SK-N-SH treated with all-trans-retinoic acid at 6 μM for 48 hours (cell line): ENCODE results near the gene CNIH2.

Experiments used
- ATAC-seq: fragments of 200-7000 bp; cut with Tn5 transposase; 3 replicates; pipeline ENCODE4 v1.9.1; 2020; ENCODE audit warnings: mild to moderate bottlenecking, moderate library complexity
- ARNTL ChIP-seq: fragments of 450-650 bp; formaldehyde crosslinking; IDR thresholded peaks from 2 replicates; pipeline ENCODE4 v1.5.0; 2020; ENCODE audit warnings: low read depth, mild to moderate bottlenecking, moderate library complexity, borderline replicate concordance
- BACH2 ChIP-seq: fragments of 250-450 bp; sonication (Bioruptor Pico); IDR thresholded peaks from 2 replicates; pipeline ENCODE4 v1.9.0; 2021; ENCODE audit warnings: mild to moderate bottlenecking, borderline replicate concordance
- CREB5 ChIP-seq: fragments of 250-450 bp; sonication (Bioruptor Pico); IDR thresholded peaks from 2 replicates; pipeline ENCODE4 v1.5.1; 2020; ENCODE audit warnings: low read depth, mild to moderate bottlenecking, moderate library complexity
- CSDC2 ChIP-seq: fragments of 250-450 bp; sonication (Bioruptor Pico); IDR thresholded peaks from 2 replicates; pipeline ENCODE4 v1.5.0; 2020; ENCODE audit warnings: mild to moderate bottlenecking, moderate library complexity
- ESRRG ChIP-seq: fragments of 250-450 bp; sonication (Bioruptor Pico); IDR thresholded peaks from 2 replicates; pipeline ENCODE4 v1.6.1; 2021; ENCODE audit warnings: mild to moderate bottlenecking
- ISL1 ChIP-seq: fragments of 250-450 bp; sonication (Bioruptor Pico); IDR thresholded peaks from 2 replicates; pipeline ENCODE4 v2.1.2; 2022; ENCODE audit warnings: mild to moderate bottlenecking, moderate library complexity
- OSR1 ChIP-seq: fragments of 250-450 bp; sonication (Bioruptor Pico); IDR thresholded peaks from 2 replicates; pipeline ENCODE4 v1.8.0; 2022; ENCODE audit warnings: moderate library complexity, mild to moderate bottlenecking, inconsistent platforms
- PATZ1 ChIP-seq: fragments of 250-450 bp; sonication (Bioruptor Pico); IDR thresholded peaks from 2 replicates; pipeline ENCODE4 v1.8.0; 2020; ENCODE audit warnings: mild to moderate bottlenecking, moderate library complexity, borderline replicate concordance
- POU6F1 ChIP-seq: fragments of 250-450 bp; sonication (Bioruptor Pico); IDR thresholded peaks from 2 replicates; pipeline ENCODE4 v1.8.0; 2021; ENCODE audit warnings: low read depth, mild to moderate bottlenecking, moderate library complexity, borderline replicate concordance
- PPARA ChIP-seq: fragments of 250-450 bp; sonication (Bioruptor Pico); IDR thresholded peaks from 2 replicates; pipeline ENCODE4 v1.5.0; 2020; ENCODE audit warnings: mild to moderate bottlenecking, borderline replicate concordance
- RARB ChIP-seq: fragments of 250-450 bp; sonication (Bioruptor Pico); IDR thresholded peaks from 2 replicates; pipeline ENCODE4 v1.8.0; 2021; ENCODE audit warnings: mild to moderate bottlenecking, moderate library complexity
- SNAI2 ChIP-seq: fragments of 250-450 bp; sonication (Bioruptor Pico); IDR thresholded peaks from 2 replicates; pipeline ENCODE4 v1.5.0; 2020; ENCODE audit warnings: mild to moderate bottlenecking, moderate library complexity
- ZC3H10 ChIP-seq: fragments of 250-450 bp; sonication (Bioruptor Pico); IDR thresholded peaks from 2 replicates; pipeline ENCODE4 v1.5.1; 2021; ENCODE audit warnings: mild to moderate bottlenecking, moderate library complexity
- ZFP3 ChIP-seq: fragments of 250-450 bp; sonication (Bioruptor Pico); IDR thresholded peaks from 2 replicates; pipeline ENCODE4 v1.5.0; 2020; ENCODE audit warnings: mild to moderate bottlenecking, moderate library complexity
- ZFP30 ChIP-seq: fragments of 450-650 bp; formaldehyde crosslinking; IDR thresholded peaks from 2 replicates; pipeline ENCODE4 v1.5.0; 2022; ENCODE audit warnings: mild to moderate bottlenecking, moderate library complexity
- ZNF565 ChIP-seq: fragments of 450-650 bp; formaldehyde crosslinking; conservative IDR thresholded peaks from 2 replicates; pipeline ENCODE4 v1.5.0; 2020; ENCODE audit warnings: low read depth, mild to moderate bottlenecking, moderate library complexity
- ZNF70 ChIP-seq: fragments of 450-650 bp; formaldehyde crosslinking; IDR thresholded peaks from 2 replicates; pipeline ENCODE4 v1.5.0; 2020; ENCODE audit warnings: mild to moderate bottlenecking, moderate library complexity
- ZNF8 ChIP-seq: fragments of 450-650 bp; formaldehyde crosslinking; IDR thresholded peaks from 2 replicates; pipeline ENCODE4 v1.5.0; 2020; ENCODE audit warnings: mild to moderate bottlenecking, moderate library complexity
- TF ChIP-seq, protein P1 (sequence below): fragments of 250-450 bp; sonication (Bioruptor Pico); IDR thresholded peaks from 2 replicates; pipeline ENCODE4 v1.5.0; 2020; ENCODE audit warnings: mild to moderate bottlenecking, moderate library complexity

CNIH2 gene

DNA sequence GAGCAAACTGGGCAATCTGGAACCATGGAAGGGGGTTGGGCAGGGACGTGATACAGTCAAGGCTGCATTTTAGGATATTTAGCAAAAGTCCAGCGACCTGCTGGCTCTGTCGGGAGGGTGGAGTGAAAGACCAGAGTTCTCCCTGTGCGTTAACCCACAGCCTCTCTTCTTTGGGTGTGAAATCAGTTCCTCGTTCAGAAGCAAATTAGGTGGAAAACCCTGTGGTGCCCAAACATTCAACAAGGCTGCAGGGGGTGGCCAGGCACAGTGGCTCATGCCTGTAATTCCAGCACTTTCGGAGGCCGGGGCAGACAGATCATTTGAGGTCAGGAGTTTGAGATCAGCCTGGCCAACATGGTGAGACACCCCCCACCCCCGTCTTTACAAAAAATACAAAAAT lies 19.6 kb downstream of the CNIH2 start:
- TF ChIP-seq BACH2 (no peak), CSDC2 (no peak), ZFP30 (no peak), ZNF8 (no peak)
- ATAC-seq: no peak

DNA sequence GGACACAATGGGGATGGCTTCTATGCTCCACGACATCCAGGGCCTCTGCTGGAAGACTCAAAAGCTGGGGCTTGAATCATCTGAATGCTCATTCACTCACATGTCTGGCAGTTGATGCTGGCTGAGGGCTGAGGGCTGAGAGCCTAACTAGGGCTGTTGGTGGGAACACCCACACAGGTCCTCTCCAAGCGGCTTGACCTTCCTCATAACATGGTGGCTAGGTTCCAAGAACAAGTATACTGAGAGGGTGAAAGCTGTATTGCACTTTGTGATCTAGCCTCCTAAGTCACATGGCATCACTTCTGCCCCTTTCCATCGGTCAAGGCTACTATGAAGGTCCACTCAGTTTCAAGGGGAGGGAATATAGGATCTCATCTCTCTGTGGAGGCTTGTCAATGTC lies 21.2 kb downstream of the CNIH2 start:
- no peak for ATAC-seq
- TF ChIP-seq RARB (CRISPR knock-in tag) (no peak), ISL1 (CRISPR knock-in tag) (no peak), OSR1 (no peak), ESRRG (CRISPR knock-in tag) (no peak), POU6F1 (no peak), ZNF8 (no peak), ZFP30 (no peak), ZNF70 (no peak), PPARA (CRISPR knock-in tag) (no peak), CREB5 (no peak)
- TF ChIP-seq, protein P1, sequence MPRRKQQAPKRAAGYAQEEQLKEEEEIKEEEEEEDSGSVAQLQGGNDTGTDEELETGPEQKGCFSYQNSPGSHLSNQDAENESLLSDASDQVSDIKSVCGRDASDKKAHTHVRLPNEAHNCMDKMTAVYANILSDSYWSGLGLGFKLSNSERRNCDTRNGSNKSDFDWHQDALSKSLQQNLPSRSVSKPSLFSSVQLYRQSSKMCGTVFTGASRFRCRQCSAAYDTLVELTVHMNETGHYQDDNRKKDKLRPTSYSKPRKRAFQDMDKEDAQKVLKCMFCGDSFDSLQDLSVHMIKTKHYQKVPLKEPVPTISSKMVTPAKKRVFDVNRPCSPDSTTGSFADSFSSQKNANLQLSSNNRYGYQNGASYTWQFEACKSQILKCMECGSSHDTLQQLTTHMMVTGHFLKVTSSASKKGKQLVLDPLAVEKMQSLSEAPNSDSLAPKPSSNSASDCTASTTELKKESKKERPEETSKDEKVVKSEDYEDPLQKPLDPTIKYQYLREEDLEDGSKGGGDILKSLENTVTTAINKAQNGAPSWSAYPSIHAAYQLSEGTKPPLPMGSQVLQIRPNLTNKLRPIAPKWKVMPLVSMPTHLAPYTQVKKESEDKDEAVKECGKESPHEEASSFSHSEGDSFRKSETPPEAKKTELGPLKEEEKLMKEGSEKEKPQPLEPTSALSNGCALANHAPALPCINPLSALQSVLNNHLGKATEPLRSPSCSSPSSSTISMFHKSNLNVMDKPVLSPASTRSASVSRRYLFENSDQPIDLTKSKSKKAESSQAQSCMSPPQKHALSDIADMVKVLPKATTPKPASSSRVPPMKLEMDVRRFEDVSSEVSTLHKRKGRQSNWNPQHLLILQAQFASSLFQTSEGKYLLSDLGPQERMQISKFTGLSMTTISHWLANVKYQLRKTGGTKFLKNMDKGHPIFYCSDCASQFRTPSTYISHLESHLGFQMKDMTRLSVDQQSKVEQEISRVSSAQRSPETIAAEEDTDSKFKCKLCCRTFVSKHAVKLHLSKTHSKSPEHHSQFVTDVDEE (CRISPR knock-in tag): no peak

GRCh38 chr11:66302656-66303055 lies 24.7 kb downstream of the CNIH2 start:
- TF ChIP-seq RARB (CRISPR knock-in tag) (no peak), BACH2 (no peak), SNAI2 (CRISPR knock-in tag) (no peak), PPARA (CRISPR knock-in tag) (no peak), PATZ1 (no peak), ZNF70 (no peak), ISL1 (CRISPR knock-in tag) (no peak), CSDC2 (no peak), ARNTL (CRISPR knock-in tag) (no peak), ZC3H10 (CRISPR knock-in tag) (no peak), ZFP30 (no peak), ZNF8 (no peak), POU6F1 (no peak), ZFP3 (CRISPR knock-in tag) (no peak), ESRRG (CRISPR knock-in tag) (no peak), ZNF565 (no peak)
- TF ChIP-seq, protein P1 (CRISPR knock-in tag): no peak
- TF ChIP-seq, all 23 proteins: peak for 0
- ATAC-seq: no peak
